Fibroblast of the aortic adventitia (primary cell): ENCODE measurements around the gene TMEM62. TPM values are rescaled to one million over a fixed set of nuclear protein-coding genes. Genes with fewer than 3 reads are reported as not detected.

ENCODE experiments used
- DNase-seq: peaks from one replicate; pipeline ENCODE4 v3.0.0-alpha.2; 2010; ENCODE audit warnings: low read depth
- H3K4me3 ChIP-seq: 2 replicates; pipeline ENCODE4 v1.5.1; 2011; ENCODE audit warnings: low read depth, mild to moderate bottlenecking, control low read depth, low read length, moderate library complexity
- CTCF ChIP-seq: IDR thresholded peaks from 2 replicates; pipeline ENCODE4 v1.5.1; 2011; ENCODE audit warnings: mild to moderate bottlenecking, low read length, control low read depth, inconsistent platforms; ENCODE audit not compliant: insufficient read depth
- total RNA-seq: library from RNA; depleted of rRNA; stranded (reverse); fragments of >200 nt; gene quantifications from 2 replicates; pipeline ENCODE4 v1.2.3, GENCODE V29; 2012; ENCODE audit warnings: low replicate concordance

The TMEM62 gene
- total RNA-seq, 1 donor: 18.5 TPM

GRCh38 chr15:43095243-43095642 lies 38.1 kb upstream of the TMEM62 start:
- TF ChIP-seq CTCF: no peak
- no peak overlapping the region for H3K4me3 ChIP-seq
- DNase-seq: peak; percentile 73

GRCh38 chr15:43095708-43096347 lies 37.6 kb upstream of the TMEM62 start:
- H3K4me3 ChIP-seq: no peak overlapping the region
- no peak for DNase-seq
- TF ChIP-seq CTCF: no peak

- DNase-seq: no peak
- no peak overlapping the region for H3K4me3 ChIP-seq
- no peak for TF ChIP-seq CTCF
Observed at GRCh38 chr15:43096411-43096810, 37.0 kb upstream of the TMEM62 start.

GRCh38 chr15:43099105-43099845 lies 34.1 kb upstream of the TMEM62 start:
- no peak for DNase-seq
- no peak for TF ChIP-seq CTCF
- no peak overlapping the region for H3K4me3 ChIP-seq

GRCh38 chr15:43100971-43101370 lies 32.4 kb upstream of the TMEM62 start:
- no peak for DNase-seq
- no peak for TF ChIP-seq CTCF
- H3K4me3 ChIP-seq: no peak overlapping the region

GRCh38 chr15:43102187-43102586 lies 31.2 kb upstream of the TMEM62 start:
- no peak for DNase-seq
- no peak for TF ChIP-seq CTCF
- no peak overlapping the region for H3K4me3 ChIP-seq
